Kidney (tissue), 14 donors: ENCODE results near the gene HIPK2. TPM values are rescaled to one million over a fixed set of nuclear protein-coding genes. Genes with fewer than 3 reads are reported as not detected.

Experiments used
- DNase-seq, 5 donors: peaks; one replicate each; pipeline ENCODE4 v3.0.0-alpha.2; 2013 to 2020
- FAIRE-seq: peaks from 2 replicates; lab custom pipeline; 2012; peaks lifted over from hg19 to GRCh38; lab: Jason Lieb, UNC
- H3K27ac ChIP-seq, 2 donors: one replicate each; pipeline ENCODE4 v1.7.0; 2013; ENCODE audit warnings: low read depth in 2 of 2, low read length in 2 of 2, inconsistent platforms in 1 of 2
- H3K27me3 ChIP-seq: one replicate; pipeline ENCODE4 v1.7.1; 2013; ENCODE audit warnings: low read length, inconsistent platforms; ENCODE audit not compliant: control insufficient read depth, insufficient read depth
- H3K36me3 ChIP-seq, 3 donors: one replicate each; pipeline versions ENCODE4 v1.7.0 to v1.7.1; 2013; ENCODE audit warnings: low read length in 3 of 3, control low read depth in 1 of 3, inconsistent platforms in 1 of 3; ENCODE audit not compliant: insufficient read depth in 3 of 3, control insufficient read depth in 2 of 3
- H3K4me1 ChIP-seq, 3 donors: one replicate each; pipeline versions ENCODE4 v1.7.0 to v1.7.1; 2013; ENCODE audit warnings: low read length in 3 of 3, inconsistent platforms in 1 of 3, low read depth in 1 of 3; ENCODE audit not compliant: control insufficient read depth in 2 of 3, insufficient read depth in 2 of 3
- H3K4me3 ChIP-seq, 3 donors: one replicate each; pipeline versions ENCODE4 v1.7.0 to v1.8.1; 2013; ENCODE audit warnings: low read length in 3 of 3, control low read depth in 1 of 3, inconsistent platforms in 1 of 3
- H3K9ac ChIP-seq, 3 donors: one replicate each; pipeline versions ENCODE4 v1.7.0 to v1.7.1; 2013; ENCODE audit warnings: low read length in 3 of 3, control low read depth in 1 of 3, inconsistent platforms in 1 of 3
- H3K9me3 ChIP-seq, 3 donors: one replicate each; pipeline versions ENCODE4 v1.7.0 to v1.7.1; 2013; ENCODE audit warnings: low read length in 3 of 3, control low read depth in 1 of 3, inconsistent platforms in 1 of 3; ENCODE audit not compliant: control insufficient read depth in 2 of 3, insufficient read depth in 1 of 3
- CTCF ChIP-seq: IDR thresholded peaks from 3 replicates; pipeline ENCODE4 v1.5.1; 2012; ENCODE audit warnings: mild to moderate bottlenecking, moderate library complexity, borderline replicate concordance; ENCODE audit not compliant: insufficient read depth; ENCODE audit errors: extremely low read depth
- intact Hi-C: fragments of 100-400 bp; cut with DNase I; formaldehyde crosslinking; loops from one replicate; pipeline ENCODE4 v1.11.1; 2022
- polyA plus RNA-seq: library from polyadenylated mRNA; stranded (reverse); fragments of 350-450 nt; fragmentation: Illumina TruSeq; extraction: RNeasy Lipid Tissue Mini Kit (QIAGEN cat#74804); gene quantifications from one replicate; pipeline ENCODE4 v1.2.3, GENCODE V29; 2014; ENCODE audit warnings: low read depth, low replicate concordance; ENCODE audit not compliant: insufficient read depth
- total RNA-seq: library from RNA; stranded (reverse); fragmentation: NEBNext Ultra II Directional; extraction: Animal tissue kit (Norgen Biotek cat#: 25700); gene quantifications from one replicate; pipeline ENCODE4 v1.2.1, GENCODE V29; 2021
- donor health status: control.
- donor health status: control.
- donor health status: control.
- donor health status: control.
- donor health status: control.
- donor health status: DM: yes; HTN: yes; CAD: no.
- donor health status: Normal renal cell carcinoma (clear cell type).

HIPK2 gene
- total and polyA plus RNA-seq, 2 donors from 2014 or later: 9.6 to 153 TPM

- FAIRE-seq: no peak
- no peaks in the 10 kb centered on the region for H3K27me3 ChIP-seq
- no peak overlapping the region for H3K9ac ChIP-seq
- H3K9me3 ChIP-seq: no peaks in the 10 kb centered on the region
- H3K36me3 ChIP-seq: peaks cover 7 to 29% (median 27%) of the 10 kb centered on the region in 3 donors
- intact Hi-C loops: no loop called here
- H3K4me3 ChIP-seq: no peak overlapping the region
- peaks cover 0 to 29% (median 11%) of the 10 kb centered on the region in 3 donors for H3K4me1 ChIP-seq
- TF ChIP-seq CTCF: no peak
- DNase-seq: no peak
- peak overlapping the region in 1 of 2 donors; percentile 57 for H3K27ac ChIP-seq
Observed at GRCh38 chr7:139711991-139712743, 65.6 kb downstream of the HIPK2 start.

DNA sequence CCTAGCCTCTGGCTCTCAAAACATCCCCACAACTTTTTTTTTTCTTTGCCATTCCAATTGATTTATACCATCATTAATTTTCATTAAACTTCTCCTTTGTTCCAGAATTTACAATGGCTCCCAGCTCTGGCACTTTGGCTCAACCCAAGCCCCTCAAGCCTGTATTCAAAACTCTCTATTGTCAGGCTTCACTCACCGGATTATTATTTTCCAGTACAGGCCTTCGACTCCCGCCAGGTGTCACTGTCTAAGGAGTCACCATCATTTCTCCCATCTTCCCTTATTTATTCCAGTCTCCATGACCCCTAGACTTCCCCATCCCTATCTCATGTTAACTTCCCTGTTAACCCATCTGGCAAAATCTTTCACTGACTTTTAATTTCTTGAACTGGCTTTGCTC is 67.8 kb downstream of the HIPK2 start:
- Histone ChIP-seq H3K9me3 (no peaks in the 10 kb centered on the region), H3K9ac (no peak overlapping the region), H3K27ac (no peak overlapping the region), H3K27me3 (no peaks in the 10 kb centered on the region), H3K4me1 (peaks cover 0 to 34% (median 11%) of the 10 kb centered on the region in 3 donors), H3K4me3 (no peak overlapping the region), H3K36me3 (peaks cover 2 to 20% (median 15%) of the 10 kb centered on the region in 3 donors)
- intact Hi-C loops: no loop called here
- DNase-seq (peak in 1 of 5 donors; percentile 11), FAIRE-seq (no peak)
- TF ChIP-seq CTCF: no peak

DNA sequence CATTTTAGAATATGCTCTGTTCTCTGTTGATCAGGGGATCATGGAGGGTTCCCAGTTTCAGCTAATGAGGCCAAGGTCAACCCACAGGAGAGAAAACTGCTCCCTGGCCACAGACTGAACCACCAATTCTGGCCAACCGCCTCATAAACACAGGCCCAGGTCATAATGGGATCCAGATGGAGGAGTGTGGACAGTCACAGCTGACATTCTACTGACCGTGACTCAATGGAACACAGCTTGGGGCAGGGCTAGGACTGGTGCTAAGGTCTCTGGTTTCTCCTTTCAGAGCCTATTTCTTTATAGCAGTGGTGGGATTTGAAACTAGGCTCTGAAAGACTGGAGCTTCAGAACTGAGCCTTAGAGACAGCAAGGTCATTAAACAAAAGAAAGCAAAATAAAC is 68.3 kb downstream of the HIPK2 start:
- H3K27me3 ChIP-seq: no peaks in the 10 kb centered on the region

More for the DNA sequence above, 68.3 kb downstream of the HIPK2 start:
- H3K4me1 ChIP-seq: peaks cover 0 to 31% (median 11%) of the 10 kb centered on the region in 3 donors
- no peak for TF ChIP-seq CTCF
- no peak overlapping the region for H3K4me3 ChIP-seq
- FAIRE-seq (no peak), DNase-seq (peak in 1 of 5 donors; percentile 35)
- no peaks in the 10 kb centered on the region for H3K9me3 ChIP-seq
- intact Hi-C loops: no loop called here
- no peak overlapping the region for H3K27ac ChIP-seq
- H3K9ac ChIP-seq: no peak overlapping the region
- H3K36me3 ChIP-seq: peaks cover 2 to 23% (median 13%) of the 10 kb centered on the region in 3 donors
